GM18870 (cell line): ENCODE data around the gene RUFY2.

Experiments used
- ATAC-seq: cut with Tn5 transposase; IDR thresholded peaks from one replicate; pipeline ENCODE4 v1.9.1; 2021; ENCODE audit warnings: moderate library complexity; ENCODE audit not compliant: unreplicated experiment

The RUFY2 gene

DNA sequence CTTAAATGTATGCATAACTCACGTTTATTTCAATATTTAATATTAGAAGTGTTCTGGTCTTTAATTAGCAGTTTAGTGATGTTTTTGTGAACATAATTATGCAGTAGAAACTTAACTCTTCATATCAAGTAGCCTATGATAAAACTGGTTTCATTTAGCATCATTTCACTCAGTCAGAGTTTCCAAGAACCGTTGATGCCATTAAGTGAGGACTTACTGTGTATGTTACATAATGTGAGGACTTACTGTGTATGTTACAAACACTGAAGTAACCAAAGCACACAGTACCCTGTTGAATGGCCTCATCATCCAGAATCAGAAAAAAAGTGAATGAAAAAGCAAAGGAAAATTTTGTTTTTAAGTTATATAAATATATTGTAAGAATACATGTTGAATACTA lies 41.5 kb downstream of the RUFY2 start:
- no peak for ATAC-seq

DNA sequence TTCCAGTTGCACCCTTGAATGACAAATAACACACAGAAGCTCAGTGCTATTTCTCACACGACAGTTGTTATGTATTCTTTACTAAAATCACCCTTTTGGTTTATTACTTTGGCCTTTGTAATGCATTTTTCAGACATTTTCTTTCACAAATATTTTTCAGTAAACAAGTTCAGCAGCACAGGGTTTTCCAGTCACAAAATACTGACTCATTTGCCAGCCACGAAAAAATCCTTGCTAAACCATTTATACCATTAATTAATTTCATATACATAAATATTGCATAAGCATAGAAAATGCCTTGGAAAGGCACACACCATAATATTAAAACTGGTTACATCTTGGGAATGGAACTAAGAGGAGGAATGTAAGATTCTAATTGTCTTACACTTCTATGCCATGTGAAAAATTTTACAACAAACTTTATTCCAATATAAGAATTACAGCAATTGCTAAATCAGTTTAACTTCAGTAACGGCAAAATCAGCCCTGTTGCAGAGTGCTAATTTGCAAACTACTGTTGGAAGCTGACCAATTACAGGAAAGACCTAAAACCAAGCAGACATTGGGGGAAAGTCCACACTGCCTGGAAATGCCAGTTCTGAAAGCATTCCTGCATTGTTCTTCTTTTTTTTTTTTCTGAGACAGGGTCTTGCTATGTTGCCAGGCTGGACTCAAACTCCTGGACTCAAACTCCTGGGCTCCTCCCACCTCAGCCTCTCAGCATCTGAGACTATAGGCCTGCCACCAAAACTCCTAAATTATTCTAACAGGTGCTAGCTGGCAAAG lies 42.8 kb downstream of the RUFY2 start:
- ATAC-seq: no peak

DNA sequence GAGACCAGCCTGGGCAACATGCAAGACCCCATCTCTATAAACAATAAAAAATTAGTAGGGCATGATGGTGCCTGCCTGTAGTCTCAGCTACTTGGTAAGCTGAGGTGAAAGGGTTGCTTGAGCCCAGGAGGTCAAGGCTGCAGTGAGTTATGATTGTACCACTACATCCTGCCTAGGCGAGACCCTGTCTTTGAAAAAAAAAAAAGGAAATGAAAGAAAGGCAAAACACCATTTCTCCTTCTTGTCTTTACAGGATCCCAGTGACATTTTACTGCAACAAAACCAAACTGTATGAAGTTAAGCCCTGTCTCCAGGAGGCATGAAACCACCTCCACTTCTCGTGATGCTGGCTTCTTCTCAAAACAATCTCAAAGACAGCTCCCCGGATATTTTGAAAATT lies 44.5 kb downstream of the RUFY2 start:
- ATAC-seq: no peak

DNA sequence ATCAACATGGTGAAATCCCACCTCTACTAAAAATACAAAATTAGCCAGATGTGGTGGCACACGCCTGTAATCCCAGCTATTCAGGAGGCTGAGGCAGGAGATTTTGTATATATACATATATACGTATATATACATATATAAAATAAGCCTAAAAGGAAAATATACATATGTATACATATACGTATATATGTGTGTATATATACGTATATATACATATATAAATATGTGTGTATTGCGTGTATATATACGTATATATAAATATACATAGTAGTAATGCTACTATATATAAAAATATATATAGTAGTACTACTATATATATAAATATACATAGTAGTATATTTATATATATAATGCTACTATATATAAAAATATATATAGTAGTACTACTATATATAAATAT lies 47.9 kb downstream of the RUFY2 start:
- no peak for ATAC-seq

DNA sequence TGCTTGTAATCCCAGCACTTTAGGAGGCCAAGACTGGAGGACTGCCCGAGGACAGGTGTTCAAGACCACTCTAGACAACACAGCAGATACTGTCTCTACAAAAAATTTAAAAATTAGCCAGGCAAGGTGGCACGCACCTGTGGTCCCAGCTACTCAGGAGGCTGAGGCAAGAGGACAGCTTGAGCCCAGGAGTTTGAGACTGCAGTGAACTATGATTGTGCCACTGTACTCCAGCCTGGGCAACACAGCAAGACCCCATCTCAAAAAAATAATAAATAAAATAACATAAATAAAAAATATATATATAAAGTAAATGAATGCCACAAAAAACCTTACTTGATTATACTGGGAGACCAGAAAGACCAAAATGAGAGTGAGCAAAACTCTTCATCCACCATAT lies 53.5 kb downstream of the RUFY2 start:
- no peak for ATAC-seq

DNA sequence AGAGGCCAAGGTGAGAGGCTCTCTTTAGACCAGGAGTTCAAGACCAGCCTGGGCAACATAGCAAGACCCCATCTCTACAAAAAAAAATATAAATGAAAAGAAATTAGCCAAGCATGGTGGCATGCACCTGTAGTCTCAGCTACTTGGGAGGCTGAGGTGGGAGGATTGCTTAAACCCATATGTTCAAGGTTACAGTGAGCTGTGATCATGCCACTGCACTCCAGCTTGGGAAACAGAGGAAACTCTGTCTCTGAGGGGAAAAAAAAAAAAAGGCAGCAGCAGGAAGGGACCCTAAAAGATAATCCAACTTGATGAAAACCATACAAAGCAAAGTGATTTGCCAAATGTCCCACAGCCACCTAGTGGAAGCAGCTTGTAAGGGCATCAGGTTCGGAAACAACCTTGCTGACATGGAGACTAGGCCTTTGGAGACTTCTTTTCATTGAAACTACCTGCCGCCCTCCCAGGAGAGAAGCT lies 58.8 kb downstream of the RUFY2 start:
- ATAC-seq: no peak

DNA sequence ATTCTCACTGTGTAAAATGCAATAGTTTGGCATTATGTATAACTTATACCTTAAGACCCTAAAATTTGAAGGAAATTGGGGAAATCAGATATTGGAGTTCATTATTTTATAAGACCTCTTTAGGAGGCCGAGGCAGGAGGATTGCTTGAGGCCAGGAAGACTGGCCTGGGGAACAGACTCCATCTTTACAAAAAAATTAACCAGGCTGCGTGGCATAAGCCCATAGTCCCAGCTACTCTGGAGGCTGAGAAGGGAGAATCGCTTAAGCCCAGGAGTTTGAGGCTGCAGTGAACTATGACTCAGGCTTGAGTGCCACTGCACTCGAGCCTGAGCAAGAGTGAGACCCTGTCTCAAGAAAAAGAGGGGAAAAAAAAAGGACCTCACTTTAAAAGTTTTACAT lies 60.3 kb downstream of the RUFY2 start:
- no peak for ATAC-seq

DNA sequence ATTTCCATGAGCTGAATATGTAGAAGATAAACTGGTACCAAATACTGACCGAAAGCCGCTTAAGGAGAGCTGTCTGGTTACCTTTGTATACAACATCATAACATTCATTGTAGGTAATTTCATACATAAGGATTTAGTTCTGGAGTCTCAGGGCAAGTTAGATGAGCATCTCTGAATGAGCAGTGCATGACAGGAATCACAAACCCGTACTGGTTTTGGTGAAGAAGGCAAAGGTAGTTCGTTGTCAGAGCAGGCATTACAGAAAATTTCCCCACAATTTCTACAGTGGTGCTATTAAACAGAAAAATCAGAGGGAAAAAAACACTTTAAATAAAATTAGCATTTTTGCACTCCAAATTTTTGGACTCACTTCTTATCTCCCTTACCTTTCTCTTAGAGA lies 61.5 kb downstream of the RUFY2 start:
- ATAC-seq: no peak

DNA sequence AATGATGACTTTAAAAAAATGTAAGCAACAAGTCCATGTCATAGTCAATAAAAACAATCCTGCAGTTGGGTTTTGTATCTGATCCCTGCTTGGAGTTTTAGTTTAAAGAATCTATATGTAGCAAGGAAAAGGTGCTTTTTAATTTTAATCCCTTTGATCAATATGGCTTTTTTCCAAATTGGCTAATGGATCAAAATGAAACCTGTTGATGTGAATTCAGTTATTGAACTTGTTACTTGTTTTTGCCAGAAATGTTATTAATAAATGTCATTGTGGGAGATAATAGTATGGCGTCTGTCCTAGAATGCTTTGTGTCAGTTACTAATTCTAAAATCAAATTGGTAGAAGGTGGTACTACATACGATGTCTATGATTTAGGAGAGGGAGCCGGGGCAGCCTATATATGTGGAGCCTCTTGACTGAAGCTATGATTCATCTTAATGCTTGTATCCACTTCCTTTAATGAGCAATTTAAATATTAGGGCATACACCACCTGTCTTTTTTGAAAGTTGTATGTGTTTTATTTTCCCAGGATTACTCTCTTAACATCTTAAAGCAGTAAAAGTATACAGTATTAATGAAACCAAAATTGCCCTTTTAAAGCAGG lies 64.1 kb downstream of the RUFY2 start:
- ATAC-seq: no peak

DNA sequence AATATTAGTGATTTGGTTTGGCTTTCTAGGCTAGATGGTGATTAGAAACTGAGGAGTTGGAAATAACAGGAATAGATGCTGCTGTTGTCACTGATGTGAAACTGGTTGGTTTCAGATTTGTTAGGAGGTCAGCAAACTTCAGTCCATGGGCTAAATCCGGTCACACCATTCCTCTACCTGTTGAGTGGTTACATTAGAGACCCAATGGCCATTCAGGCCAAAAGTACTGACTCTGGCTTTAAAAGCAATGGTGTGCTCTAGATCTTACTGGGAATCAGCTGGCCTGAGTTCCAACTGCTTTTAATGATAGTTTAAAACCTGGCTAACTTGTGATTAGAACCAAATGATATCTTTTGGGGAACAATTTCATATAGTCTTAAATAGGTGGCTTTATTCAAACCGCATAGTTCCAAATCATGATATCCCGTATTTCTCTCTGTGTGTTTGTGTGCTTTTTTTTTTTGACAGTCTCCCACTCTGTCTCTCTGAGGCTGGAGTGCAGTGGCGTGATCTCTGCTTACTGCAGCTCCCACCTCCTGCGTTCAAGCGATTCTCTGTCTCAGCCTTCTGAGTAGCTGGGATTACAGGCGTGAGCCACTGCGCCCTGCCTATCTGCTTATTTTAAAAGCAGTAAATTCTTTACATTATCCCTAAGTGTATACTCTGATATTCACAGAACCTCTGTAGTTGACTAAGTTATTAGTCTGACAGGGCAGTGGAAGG lies 66.6 kb downstream of the RUFY2 start:
- no peak for ATAC-seq

DNA sequence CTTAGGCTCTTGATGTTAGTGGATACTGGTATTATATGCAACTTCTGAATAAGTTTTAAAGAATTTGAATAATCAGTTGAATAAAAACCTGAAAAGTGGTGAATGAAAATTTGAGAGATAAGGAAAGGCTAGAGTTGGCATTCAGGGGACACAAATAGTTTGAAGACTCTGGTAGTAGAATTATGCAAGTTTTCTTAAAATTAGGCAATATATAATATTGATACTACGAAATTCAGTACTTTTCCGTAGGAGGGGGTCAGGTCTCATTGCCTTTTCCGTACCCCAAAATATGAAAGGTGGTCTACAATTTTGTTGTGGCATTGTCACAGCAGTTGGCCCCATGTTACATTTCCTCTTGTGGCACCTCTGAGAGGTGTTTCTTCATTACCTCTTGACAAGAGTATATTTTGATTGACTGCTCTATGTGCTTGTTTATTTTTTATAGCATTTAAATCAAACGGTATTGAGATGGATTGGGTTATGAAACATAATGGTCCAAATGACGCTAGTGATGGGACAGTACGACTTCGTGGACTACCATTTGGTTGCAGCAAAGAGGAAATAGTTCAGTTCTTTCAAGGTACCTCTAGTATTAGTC lies 70.2 kb downstream of the RUFY2 start:
- ATAC-seq: no peak

DNA sequence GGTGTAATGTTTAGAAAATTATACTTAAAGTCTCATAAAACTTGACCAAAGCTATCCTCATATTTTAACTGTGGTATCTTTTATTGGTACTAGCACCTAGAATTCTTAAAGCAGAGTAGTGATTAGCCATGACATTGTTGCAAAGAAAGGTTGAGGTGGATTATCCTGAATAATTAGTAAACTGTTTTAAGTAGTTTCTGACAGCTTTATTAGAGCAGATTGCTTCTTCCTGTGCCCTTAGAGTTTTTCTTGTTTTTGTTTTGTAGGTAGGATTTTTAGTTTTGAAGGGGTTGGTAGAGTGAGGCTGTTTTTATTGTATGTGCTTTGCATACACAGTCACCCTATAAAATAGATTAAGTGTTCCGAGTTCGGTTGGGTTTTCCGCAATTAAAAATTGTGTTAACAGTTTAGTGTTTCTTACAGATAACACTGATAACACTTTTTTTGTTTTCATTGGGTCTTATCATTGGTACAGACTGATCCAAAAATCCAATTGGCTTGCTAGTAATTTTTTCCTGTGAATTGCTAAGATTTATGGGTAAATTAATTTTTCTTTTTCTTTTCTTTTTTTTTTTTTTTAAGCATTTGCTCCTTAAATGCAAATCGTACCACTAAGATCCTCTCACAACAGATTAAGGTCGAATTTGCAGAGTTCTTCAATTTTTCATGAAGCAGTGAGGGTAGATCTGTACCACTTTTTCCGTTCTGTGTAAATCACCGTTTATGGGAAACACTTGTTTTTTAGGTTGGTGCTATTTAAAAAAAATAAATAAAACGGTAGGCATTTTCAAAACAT lies 72.2 kb downstream of the RUFY2 start:
- no peak for ATAC-seq

DNA sequence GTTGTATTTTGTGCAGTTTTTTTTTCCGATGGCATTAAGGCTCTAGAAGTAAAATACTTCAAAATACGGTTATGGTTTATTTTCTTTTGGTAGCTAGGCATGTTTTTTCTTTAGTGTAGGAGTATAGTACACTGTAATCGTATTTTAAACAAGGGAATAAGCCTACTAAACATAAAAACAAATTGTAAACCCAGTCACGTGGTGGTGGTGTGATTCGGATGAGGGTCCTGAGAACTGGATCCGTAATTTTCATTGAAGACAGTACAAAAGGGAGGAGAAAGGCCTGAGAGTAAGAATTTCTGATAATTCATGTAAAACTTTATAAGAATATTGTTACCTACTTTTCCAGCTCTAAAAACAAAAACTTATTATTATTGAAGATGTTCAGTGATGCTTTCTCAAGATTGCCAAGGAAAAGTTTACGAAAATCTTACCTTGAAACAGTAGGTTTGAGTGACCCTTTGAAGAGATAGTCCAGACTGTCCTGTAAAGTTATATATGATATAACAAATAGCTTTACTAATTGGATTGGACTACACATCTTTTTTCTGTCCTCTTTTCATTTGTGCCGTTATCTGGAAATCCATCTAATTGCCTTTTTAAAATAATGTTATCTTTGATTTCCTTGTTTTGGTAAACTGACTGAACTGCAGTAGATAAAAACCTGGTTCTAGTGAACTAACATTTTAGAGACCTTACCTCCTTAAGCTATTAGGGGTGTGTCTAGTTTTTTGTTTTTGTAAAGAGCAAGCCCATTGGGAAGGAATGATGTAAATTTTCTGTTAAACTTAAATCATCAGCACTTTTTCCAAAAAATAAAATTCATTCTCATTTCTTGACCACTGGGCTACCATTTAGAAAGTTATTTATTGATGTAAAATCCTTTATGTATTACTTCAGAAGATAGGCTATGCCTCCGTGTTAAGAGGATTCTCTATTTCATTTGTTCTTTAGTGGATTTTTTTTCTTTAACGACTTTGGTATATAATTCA lies 73.3 kb downstream of the RUFY2 start:
- ATAC-seq: no peak

DNA sequence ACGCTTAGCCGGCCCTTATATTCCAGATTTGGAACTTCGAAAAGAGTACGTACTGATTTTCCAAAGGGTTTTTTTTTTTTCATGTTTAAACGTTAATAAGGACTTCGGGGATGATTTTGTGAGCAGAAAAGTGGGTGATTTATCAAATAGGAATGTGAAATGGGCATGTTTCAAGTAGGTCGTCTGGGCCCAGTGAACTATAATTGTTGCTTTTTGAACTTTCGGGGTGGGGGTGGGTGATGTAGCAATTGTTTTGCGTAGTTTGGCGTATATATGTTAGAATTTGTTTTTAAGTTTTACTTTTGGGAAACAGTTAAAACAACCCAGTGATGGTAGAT lies 74.0 kb downstream of the RUFY2 start:
- ATAC-seq: no peak

DNA sequence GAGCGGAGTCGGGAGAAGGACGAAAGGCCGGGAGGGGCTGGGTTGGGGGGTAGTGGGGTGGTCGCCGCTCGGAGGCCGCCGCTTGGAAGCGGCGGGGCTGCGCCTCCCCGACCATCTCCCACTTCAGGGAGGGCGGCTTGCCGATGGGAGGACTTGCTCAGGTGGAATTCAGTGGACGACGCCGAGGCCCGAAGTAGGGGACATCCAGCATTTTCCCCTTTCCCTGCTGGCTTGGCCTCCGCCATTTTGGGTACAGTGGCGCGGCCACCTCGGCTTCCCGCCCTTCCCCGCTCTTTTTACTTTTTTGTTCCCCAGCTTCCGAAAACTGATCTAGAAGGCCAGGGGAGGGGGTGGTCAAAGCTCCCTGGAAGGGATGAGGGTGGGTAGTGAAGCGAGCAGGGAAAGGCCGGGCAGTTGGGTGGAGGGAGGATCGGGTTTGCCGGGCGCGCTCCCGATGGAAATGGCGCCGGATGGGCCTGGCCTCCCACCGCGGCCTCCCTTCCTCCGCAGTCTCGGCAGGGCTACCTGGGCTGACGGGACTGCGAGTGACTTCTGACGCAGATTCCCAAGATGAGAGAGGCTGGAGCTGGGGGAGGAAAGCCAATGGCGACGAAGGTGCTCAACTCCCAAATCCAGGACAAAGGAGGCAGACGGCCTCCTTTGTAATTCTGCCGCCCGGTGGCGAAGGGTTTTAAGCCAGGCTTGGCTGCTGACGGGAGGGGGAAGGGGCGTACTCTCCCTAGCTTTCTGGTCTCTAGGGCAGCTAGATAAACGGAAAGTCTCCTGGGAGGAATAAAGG lies 74.6 kb downstream of the RUFY2 start, which contains the start of gene PBLD:
Gene PBLD, minus strand, starts transcription at position 670 of the 799 bp plus-strand sequence. CDS start 26,084 bp downstream, outside the sequence.
- no peak for ATAC-seq

DNA sequence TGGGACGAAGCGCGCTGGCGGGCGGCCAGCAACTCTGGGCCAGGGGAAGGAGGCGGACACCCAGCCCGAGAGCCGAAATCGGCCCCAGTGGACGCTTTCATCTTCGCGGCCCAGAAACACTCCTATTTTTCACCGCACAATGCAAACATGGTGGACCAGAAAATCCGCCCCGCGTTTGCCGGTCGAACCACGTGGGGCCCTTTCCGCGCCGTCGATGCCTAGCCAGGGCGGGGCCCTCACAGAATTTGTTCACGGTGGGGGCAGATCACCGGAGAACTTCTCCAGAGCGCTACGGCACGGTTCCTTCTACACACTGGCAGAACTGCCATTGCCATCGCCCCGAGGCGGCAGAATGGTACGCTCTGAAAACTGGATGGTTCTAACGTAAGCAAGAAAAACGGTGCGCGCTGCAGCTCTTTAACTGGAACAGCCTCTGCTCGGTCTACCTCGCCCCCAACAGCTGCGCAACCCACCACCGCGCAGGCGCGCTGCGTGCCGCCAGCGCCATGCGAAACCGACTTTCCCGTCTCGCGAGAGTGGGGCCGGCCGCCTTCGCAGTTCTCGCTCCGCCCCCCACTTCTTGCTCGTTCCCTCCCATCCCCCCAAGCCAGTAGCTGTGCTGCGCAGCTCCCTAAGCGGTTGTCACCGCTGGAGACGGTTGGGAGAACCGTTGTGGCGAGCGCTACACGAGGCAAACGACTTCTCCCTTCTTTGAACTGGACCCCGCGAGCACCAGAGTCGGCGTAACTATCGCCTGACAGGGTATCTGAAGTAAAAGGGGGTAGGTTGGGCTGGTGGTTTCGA lies 75.4 kb downstream of the RUFY2 start, which contains the start of gene HNRNPH3:
Gene HNRNPH3, plus strand, starts transcription at position 610 of the 804 bp plus-strand sequence. CDS start 5,158 bp downstream, outside the sequence.
- peak; percentile 84 for ATAC-seq

DNA sequence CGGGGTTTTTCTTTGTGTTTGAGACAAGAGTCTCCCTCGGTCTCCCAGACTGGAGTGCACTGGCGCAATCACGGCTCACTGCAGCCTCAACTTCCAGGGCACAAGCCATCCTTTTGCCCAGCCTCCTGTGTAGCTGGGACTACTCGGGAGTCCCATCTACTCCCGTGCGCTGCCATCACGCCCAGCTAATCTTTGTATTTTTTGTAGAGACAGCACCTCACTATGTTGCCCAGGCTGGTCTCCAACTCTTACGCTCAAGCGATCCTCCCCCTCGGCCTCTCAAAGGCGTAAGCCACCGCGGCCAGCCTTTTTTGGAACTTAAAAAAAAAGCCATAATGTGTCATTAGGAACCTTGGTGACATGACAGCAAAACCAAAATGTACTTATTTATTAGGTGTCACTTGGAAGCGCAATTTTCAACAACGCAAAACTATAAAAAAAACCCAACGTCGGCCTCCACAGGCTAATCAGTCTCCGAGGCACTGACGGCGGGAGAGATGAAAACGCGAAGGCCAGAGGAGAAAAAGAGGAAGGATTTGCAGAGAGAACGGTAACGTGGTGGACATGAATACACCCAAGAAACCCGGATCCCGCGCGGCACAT lies 76.1 kb downstream of the RUFY2 start:
- no peak for ATAC-seq
